ENCODE measurements around the gene GOSR2. TPM values are rescaled to one million over a fixed set of nuclear protein-coding genes. Genes with fewer than 3 reads are reported as not detected.

The GOSR2 gene
- total RNA-seq, 3 donors from 2014 or later (not counting 1 experiment from before 2014, with no cell fraction given), result 55.7 to 66.7 (median 59.1) TPM

GRCh38 chr17:46989637-46990431 lies 66.9 kb downstream of the GOSR2 start:
- Mint-ChIP-seq H3K9me3 (no peaks in the 10 kb centered on the region), H3K27me3 (ENCODE audit: low read depth in 2 of 2) (no peaks in the 10 kb centered on the region), H3K27ac (no peak overlapping the region), H3K4me1 (no peaks in the 10 kb centered on the region), H3K4me3 (no peak overlapping the region), H3K36me3 (no peaks in the 10 kb centered on the region)
- TF ChIP-seq, protein P1, sequence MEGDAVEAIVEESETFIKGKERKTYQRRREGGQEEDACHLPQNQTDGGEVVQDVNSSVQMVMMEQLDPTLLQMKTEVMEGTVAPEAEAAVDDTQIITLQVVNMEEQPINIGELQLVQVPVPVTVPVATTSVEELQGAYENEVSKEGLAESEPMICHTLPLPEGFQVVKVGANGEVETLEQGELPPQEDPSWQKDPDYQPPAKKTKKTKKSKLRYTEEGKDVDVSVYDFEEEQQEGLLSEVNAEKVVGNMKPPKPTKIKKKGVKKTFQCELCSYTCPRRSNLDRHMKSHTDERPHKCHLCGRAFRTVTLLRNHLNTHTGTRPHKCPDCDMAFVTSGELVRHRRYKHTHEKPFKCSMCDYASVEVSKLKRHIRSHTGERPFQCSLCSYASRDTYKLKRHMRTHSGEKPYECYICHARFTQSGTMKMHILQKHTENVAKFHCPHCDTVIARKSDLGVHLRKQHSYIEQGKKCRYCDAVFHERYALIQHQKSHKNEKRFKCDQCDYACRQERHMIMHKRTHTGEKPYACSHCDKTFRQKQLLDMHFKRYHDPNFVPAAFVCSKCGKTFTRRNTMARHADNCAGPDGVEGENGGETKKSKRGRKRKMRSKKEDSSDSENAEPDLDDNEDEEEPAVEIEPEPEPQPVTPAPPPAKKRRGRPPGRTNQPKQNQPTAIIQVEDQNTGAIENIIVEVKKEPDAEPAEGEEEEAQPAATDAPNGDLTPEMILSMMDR (IDR thresholded peaks at IDR 0.05), result no peak
- no peaks in the 10 kb centered on the region for H3K36me3 ChIP-seq (ENCODE audit: control insufficient read depth, insufficient read depth, low read length)
- no peak for DNase-seq
- no peaks in the 10 kb centered on the region for H3K9me3 ChIP-seq (ENCODE audit: control insufficient read depth, insufficient read depth, low read length)
- H3K27me3 ChIP-seq (ENCODE audit: control insufficient read depth, insufficient read depth, low read length), result no peaks in the 10 kb centered on the region
- no peak overlapping the region for H3K27ac ChIP-seq (ENCODE audit: low read length)
- intact Hi-C loops (cut with micrococcal nuclease), result no loop called here
- ATAC-seq, result no peak
- no peak overlapping the region for H3K4me3 ChIP-seq (ENCODE audit: low read length)
- WGBS (ENCODE audit: insufficient coverage), result 61% methylated on average over 8 of the region's 11 CpGs
- H3K4me1 ChIP-seq (ENCODE audit: control insufficient read depth, insufficient read depth, low read length), result no peaks in the 10 kb centered on the region

DNA sequence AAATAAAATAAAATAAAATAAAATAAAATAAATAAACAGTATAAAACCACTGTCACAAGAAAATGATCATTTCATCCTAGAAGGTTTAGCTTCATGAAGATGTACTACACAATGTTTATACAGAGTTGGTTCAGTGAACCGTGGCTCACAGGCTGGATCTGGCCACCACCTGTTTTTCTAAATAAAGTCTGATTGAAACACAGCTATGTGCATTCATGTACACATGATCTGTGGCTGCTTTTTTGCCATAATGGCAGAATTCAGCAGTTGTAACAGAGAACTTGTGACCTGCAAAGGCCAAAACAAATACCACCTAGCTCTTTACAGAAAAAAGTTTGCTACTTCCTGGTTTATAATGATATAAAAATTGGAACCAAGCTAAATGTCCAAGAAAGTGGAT lies 68.7 kb downstream of the GOSR2 start:
- no peaks in the 10 kb centered on the region for H3K36me3 Mint-ChIP-seq
- no peaks in the 10 kb centered on the region for H3K9me3 Mint-ChIP-seq
- no peak overlapping the region for H3K27ac ChIP-seq (ENCODE audit: low read length)
- H3K9me3 ChIP-seq (ENCODE audit: control insufficient read depth, insufficient read depth, low read length), result no peaks in the 10 kb centered on the region
- TF ChIP-seq, protein P1 (IDR thresholded peaks at IDR 0.05), result no peak
- no peak overlapping the region for H3K27ac Mint-ChIP-seq
- H3K36me3 ChIP-seq (ENCODE audit: control insufficient read depth, insufficient read depth, low read length), result no peaks in the 10 kb centered on the region
- ATAC-seq (no peak), DNase-seq (no peak)
- no peaks in the 10 kb centered on the region for H3K27me3 ChIP-seq (ENCODE audit: control insufficient read depth, insufficient read depth, low read length)
- H3K4me1 Mint-ChIP-seq, result no peaks in the 10 kb centered on the region
- no peaks in the 10 kb centered on the region for H3K27me3 Mint-ChIP-seq (ENCODE audit: low read depth in 2 of 2)
- 52% methylated on average over 1 of the region's 1 CpG for WGBS (ENCODE audit: insufficient coverage)
- H3K4me3 Mint-ChIP-seq, result no peak overlapping the region
- intact Hi-C loops (cut with micrococcal nuclease), result no loop called here
- no peak overlapping the region for H3K4me3 ChIP-seq (ENCODE audit: low read length)
- H3K4me1 ChIP-seq (ENCODE audit: control insufficient read depth, insufficient read depth, low read length), result no peaks in the 10 kb centered on the region

Other genes with a start within 250 kb of the GOSR2 start
- gene WNT3, start 104.5 kb upstream of the GOSR2 start, total RNA-seq, result 1 to 10 TPM in 1 of 3 donors, under 1 TPM in 2; 0.07 to 1.4 (median 0.30) TPM
- gene WNT9B, start 71.6 kb upstream of the GOSR2 start, total RNA-seq, result not detected
- not detected for gene RPRML, start 56.1 kb downstream of the GOSR2 start, total RNA-seq

Data from natural killer cell (primary cell).